ENCODE measurements around the gene PAPLN.
"Not testable (repeated sequence)": the region's sequence is repeated elsewhere in the genome, so short reads cannot be mapped to it uniquely, and the experiment has no call there.

The PAPLN gene

GRCh38 chr14:73293782-73294781 is 56.8 kb downstream of the PAPLN start:
- DNase-seq = no peak
- no peak for TF ChIP-seq POLR2A (IDR thresholded peaks at IDR 0.05; ENCODE audit: low read length)
- TF ChIP-seq GATA1 (IDR thresholded peaks at IDR 0.05; ENCODE audit: low read depth, low read length) = no peak

DNA sequence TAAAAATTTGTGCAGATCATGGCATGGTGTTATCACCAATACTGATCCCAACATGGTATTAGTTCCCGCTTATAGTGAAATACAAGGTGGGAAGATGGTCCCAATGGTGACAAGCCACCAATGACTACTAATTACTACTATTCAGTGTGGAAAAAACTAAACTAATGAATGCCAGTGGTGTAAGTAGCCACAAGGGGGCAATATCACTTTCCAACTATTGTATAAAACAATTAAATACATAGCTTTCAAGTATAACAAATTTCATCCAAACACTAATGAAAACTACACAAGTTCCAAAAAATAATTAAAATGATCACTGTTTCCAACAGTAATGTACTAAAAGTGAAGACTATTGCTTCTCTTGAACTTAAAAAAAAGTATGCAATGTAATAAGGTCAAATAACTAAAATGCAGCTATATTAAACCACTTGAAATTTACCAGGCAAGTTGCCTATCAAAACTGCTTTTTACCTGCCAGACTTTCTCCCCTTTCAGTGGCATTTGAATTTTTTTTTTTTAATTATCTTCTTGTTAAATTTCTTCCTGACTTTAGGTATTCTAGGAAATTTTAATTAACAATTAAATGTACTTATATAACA is 58.0 kb downstream of the PAPLN start:
- DNase-seq = peak; percentile 50 to 72
- TF ChIP-seq POLR2A (IDR thresholded peaks at IDR 0.05; ENCODE audit: low read length) (no peak), GATA1 (IDR thresholded peaks at IDR 0.05; ENCODE audit: low read depth, low read length) (no peak)

DNA sequence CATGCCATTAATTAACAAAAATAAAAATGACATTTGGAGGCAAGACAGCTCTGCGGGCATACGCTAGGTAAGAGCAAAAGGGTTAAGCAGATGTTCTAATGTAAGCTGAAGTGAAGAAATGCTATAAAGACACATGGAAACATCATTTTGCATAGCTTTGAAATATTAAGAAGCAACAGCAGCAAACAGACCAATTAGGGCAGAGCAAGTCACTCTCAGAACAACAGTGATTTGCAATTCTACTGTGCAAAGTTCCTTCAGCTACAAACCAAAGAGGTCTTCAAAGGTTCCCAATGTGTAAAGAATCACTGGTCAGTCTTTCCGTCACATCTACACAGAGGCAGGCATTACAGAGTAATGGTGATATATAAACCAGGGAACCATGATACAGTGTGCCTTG is 68.2 kb downstream of the PAPLN start:
- TF ChIP-seq POLR2A (IDR thresholded peaks at IDR 0.05; ENCODE audit: low read length) (no peak), GATA1 (IDR thresholded peaks at IDR 0.05; ENCODE audit: low read depth, low read length) (no peak)

GRCh38 chr14:73307261-73307660 is 70.0 kb downstream of the PAPLN start:
- no peak for DNase-seq
- TF ChIP-seq POLR2A (IDR thresholded peaks at IDR 0.05; ENCODE audit: low read length) = no peak
- TF ChIP-seq GATA1 (IDR thresholded peaks at IDR 0.05; ENCODE audit: low read depth, low read length) = no peak

More for the DNA sequence above, 68.2 kb downstream of the PAPLN start:
- DNase-seq = no peak

GRCh38 chr14:73309207-73309606 is 71.9 kb downstream of the PAPLN start:
- DNase-seq = not testable (repeated sequence)

DNA sequence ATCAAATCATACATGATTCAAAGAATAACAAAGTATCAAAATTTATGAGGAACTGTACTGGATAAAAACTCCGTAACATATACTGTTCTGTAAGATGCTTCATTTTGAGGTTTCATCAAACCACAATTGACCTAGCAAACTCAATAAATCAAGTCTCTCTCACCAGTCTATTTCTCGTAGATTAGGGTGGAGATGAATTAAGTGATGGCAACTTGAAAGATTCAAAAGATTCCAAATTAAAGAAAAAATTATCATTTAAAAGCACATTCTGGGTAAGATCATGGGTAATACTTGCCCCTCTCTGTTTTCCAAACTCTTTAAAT is 74.4 kb downstream of the PAPLN start:
- TF ChIP-seq GATA1 (IDR thresholded peaks at IDR 0.05; ENCODE audit: low read depth, low read length) (no peak), POLR2A (IDR thresholded peaks at IDR 0.05; ENCODE audit: low read length) (no peak)
- DNase-seq = no peak

DNA sequence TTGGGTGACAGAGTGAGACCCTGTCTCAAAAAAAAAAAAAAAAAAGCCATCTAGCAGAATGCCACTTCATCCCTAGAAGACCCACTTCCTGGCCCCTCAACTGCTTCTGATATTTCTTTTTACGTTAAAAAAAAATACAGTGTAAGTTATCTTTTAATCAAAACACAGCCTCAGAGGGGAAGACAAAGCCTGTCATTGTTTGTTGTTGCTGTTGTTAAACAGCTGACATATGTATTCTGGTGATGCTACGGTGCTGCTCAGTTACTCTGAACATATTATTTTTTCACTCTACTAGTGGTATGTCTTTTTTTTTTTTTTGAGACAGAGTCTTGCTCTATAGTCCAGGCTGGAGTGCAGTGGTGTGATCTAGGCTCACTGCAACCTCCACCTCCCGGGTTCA is 75.4 kb downstream of the PAPLN start:
- TF ChIP-seq GATA1 (IDR thresholded peaks at IDR 0.05; ENCODE audit: low read depth, low read length) (no peak), POLR2A (IDR thresholded peaks at IDR 0.05; ENCODE audit: low read length) (no peak)
- no peak for DNase-seq

GRCh38 chr14:73313151-73313550 is 75.8 kb downstream of the PAPLN start:
- TF ChIP-seq GATA1 (IDR thresholded peaks at IDR 0.05; ENCODE audit: low read depth, low read length) (no peak), POLR2A (IDR thresholded peaks at IDR 0.05; ENCODE audit: low read length) (no peak)

DNA sequence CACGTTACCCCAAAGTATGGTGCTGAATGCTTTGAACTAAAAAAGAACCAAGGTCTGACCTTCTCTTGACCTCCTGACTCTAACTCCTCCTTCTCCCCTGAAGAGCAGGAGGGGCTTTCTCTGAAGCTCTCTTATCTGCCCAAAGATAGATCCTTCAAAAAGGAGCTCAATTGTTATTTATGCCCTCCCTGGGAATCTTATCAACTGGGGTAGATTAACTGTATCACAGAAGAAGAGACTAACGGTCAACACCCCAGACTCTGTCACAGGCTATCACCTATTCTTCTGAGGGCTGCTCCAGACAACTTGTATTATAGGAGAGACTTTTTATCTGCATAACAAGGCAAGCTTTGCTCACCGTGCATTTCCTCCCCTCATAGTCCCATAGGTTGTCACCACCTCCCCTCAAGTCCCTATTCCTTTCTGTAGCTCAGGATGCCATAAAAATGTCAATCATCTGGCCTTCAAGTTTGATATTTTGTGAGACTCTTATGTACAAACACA is 86.6 kb downstream of the PAPLN start:
- TF ChIP-seq GATA1 (IDR thresholded peaks at IDR 0.05; ENCODE audit: low read depth, low read length) (no peak), POLR2A (IDR thresholded peaks at IDR 0.05; ENCODE audit: low read length) (no peak)

More at GRCh38 chr14:73313151-73313550, 75.8 kb downstream of the PAPLN start:
- peak; percentile 20 to 66 for DNase-seq

More for the DNA sequence above, 86.6 kb downstream of the PAPLN start:
- DNase-seq = peak in 1 of 2 experiments; percentile 39

Data from erythroblast (primary cell).